GM18907 (cell line): Measurements from ENCODE around the gene ATP8A2.

ENCODE experiments used
- ATAC-seq: cut with Tn5 transposase; IDR thresholded peaks from one replicate; pipeline ENCODE4 v1.9.1; 2021; ENCODE audit warnings: mild to moderate bottlenecking, moderate library complexity; ENCODE audit not compliant: unreplicated experiment

Gene ATP8A2

DNA sequence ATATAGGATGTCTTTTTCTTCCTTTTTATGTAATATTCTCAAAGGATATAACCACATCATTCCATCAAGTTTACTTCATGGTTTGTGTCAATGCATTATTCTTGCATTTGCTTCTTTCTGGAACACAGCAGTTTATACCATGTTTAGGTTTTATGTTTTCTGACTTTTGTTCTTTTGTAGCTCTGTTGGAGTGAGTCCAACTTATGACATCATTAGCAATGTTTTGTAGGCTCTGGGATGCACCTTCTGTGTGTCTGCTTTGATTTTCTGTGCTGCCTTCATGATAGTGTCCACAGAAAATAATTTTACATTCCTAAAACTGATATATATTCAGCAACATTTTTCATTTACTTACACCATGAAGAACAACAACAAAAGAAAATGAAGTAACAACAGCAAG, 611.1 kb downstream of the ATP8A2 start:
- ATAC-seq = no peak

- ATAC-seq = no peak
These were observed 616.2 kb downstream of the ATP8A2 start for GRCh38 chr13:25987987-25988386.

DNA sequence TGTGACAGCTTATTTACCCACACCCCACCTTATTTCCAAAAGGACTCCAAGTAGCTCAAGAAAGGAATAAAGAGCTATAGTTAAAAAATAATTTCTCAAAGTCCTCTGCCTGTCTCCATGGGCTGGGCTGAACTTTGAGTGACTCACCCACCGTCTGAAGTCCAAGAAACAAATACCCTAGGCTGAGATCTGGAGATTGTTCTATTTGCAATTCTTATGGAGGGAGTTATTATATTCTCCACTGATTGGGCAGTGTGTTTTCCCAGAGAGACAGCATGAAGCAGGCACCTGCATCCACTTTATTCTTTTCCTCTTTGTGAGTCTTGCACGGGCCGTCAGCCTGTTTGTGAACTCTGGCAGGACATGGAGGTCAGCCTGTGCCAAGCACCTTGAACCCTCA, 616.9 kb downstream of the ATP8A2 start:
- ATAC-seq = no peak

DNA sequence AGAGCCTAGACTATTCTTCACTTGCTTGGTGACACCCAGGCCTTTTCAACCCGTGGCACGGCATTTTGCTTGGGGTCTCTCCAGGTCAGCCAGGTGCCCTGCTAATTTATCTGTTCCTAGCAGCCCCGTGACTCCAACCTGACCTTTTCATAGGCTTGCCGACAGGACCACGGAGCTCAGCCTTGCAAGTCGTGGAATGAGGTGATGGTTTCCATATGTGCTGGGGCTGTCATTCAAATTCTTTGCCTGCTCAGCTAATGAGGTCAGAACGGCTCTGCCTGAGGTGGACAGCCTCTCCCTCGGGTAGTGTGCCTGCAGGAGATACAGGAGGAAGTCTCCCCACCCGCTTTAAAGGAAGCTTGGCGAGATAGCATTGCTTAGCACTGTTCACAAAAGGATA, 619.0 kb downstream of the ATP8A2 start:
- ATAC-seq = no peak

DNA sequence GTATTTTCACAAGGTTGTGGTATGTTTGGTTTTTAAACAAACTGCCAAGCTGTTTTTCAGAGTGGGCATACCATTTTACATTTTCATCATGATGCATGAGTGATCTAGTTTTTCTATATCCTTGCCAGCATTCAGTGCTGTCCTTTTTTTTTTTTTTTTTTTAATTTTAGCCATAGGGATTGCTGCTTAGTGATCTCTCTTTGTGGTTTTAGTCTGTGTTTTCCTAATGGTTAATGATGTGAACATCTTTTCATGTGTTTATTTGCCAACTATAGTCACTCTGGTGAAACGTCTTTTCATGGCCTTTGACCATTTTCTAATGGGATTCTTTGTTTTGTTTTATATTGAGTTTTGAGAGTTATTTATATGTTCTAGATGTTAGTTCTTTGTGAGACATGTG, 620.3 kb downstream of the ATP8A2 start:
- no peak for ATAC-seq

DNA sequence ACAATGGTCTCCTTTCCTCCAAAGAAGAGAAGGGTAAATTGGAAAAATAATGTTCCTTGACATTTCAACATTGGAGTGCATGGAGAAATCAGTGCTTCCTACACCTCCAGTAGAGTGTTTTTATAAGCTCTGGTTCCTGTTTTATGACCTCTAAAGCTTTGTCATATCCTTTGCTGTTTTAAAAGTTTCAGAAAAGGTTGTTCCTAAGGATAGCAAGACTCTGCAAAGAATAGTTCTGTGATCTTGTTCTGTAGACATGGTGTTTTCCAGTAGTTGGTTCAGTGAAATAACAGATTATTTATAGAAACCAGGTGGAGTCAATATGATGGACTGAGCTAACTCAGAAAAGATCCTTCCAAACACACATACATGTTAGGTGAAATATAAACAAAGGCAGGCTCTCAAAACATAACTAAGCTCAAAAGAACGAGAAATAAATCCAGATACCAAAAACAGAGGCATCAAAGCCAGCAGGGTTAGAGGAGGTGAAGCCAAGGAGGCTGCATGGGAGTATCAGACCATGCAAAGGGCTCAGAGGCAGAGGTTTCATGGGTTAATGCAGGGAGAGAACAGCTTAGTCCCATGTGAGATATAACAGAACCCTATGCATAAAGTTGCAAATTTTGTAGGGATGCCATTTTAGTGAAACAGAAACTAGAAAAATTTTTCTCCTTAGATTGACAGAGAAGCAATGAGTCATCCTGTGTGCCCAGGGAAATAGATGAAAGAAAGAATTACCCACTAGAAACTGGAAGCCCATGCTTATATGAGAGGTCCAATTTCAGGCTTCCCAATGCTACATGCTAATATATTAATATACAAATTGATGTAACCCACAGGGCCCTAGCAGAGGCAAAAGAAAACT, 635.7 kb downstream of the ATP8A2 start:
- ATAC-seq = no peak

DNA sequence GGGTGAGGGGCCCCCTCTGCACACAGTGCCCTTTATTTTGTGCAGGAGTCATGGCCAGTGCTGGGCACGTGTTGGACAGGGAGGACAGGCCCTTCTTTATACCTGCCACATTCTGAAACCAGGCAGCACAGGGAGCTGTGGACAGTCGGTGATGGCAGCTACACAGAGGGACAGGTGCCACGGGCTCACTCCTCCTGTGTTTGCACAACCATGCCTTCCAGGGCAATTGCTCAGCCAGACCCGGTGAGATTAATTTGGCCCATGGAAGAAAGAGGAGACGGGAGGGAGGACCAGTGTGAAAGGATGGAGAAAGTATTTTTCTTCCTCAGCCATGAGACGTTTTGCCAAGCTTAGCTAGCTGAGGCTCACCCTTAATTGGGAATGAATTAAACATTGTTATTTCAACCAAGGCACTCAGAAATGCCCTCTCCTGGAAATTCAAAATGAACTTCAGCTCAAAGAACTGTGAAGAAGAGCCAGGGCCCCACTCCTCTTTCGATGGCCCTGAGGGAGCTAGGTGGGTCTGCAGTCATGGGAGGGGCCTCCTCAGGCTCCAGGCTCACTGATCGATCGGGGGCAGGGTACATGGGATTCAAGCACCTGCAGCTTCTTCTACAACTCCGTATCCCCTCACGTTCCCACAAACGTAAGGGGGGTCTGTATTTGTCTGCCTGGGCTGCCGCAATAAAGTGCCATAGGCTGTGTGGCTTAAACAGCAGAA, 638.9 kb downstream of the ATP8A2 start:
- ATAC-seq = no peak

DNA sequence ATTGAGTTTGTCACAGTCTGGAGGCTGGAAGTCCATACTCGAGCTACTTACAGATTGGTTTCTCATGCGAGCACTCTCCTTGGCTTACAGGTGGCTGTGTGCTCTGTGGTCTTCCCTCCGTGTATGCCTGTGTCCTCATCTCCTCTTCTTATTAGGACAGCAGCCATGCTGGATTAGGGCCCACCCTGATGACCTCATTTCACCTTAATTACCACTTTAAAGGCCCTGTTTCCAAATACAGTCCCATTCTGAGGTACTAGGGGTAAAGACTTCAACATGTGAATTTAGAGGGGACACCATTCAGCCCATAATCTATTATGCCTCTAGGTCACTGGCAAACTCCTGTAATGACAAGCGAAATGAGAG, 639.4 kb downstream of the ATP8A2 start:
- no peak for ATAC-seq

GRCh38 chr13:26011996-26012821, 640.4 kb downstream of the ATP8A2 start:
- no peak for ATAC-seq

DNA sequence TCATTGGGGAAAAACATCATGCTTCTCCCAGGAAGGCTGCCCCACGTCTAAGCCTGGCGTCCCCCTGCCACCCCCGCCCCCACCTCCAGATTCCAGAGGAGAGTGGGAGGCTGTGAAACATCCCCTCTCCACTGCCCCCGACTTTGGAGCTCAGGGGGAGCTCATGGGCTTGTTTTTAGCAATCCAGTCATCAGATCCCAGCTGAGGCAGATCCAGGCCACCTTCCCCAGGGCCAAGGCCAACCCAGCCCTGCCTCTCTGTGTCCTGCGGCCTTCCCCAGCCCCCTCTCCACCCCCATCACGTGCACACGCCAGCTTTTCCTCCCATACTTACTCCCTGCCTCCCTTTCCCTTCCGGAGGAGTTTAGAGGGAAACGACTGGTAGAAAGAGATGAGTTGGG, 641.2 kb downstream of the ATP8A2 start:
- ATAC-seq = no peak

DNA sequence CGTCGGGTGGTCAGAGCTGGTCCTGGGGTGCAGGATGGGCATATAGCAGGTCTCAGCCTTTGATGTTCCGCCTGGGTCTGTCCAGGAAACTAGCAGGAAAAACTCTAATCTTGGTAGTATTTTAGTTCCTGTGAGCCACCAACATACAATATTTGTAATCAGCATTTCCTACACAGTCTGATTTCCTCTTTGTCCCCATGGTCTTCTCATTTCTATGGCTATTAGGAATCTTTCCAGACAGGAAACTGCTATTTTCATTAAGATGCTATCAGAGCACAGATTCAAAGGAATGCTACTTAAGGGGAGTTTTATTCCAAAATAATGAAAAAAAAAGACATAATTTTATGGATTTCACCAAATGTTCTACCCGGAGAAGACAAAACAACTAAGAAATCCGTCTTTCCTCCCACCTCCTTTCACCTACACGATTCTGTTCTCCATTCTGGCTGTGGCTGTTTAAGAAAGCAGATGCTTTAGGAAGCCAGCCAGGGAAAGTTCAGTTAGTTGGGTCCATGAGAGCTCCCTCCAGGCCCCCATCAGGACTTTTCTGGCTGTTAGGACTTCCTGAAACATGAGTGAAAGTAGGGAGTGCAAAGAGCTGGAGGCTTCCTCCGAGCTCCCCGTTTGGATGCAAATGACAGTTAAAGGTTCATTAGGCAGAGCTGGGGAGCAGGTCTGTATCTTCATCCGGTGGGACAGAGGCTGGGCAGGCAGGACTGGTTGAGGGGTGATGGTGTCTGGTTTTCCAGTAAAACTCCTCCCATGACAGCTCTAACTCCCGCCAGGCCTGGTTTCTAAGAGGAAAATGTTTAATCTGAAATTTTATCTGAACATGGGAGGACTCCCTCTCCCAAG, 643.7 kb downstream of the ATP8A2 start:
- ATAC-seq = no peak

- no peak for ATAC-seq
These were observed 644.4 kb downstream of the ATP8A2 start for GRCh38 chr13:26016189-26016588.

DNA sequence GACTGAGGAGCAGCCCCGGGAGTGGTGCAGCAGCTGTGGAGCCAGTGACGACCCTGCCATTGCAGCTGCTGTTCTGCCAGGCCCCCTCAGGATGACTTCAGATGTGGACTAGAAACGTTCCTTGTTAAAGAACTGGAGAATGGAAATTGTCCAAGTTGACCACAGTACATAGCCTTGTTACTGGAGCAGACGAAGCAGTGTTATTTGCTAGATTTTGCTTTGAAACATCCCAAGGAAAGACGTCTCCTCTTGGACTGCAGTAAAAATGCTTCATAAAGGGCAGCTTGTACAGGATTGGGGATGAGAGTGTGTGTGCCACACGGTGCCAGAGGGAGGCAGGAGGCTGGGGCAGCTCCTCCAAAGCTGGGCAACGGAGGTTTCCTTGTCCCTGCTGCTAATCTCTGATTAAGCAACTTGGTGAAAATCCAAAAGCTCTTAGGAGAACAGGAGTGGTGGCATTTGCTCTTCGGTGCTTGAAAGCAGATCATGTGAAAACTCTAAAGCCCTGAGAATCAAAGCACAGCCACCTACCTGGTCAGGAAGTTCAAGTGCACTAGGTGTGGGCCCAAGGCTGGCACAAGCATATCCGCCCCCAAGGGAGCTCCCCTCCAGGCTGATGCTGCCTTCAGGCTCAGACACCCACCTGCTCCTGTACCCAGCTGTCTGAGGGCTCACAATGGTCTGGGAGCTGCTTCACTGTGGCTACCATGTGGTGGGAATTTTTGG, 645.6 kb downstream of the ATP8A2 start:
- ATAC-seq = no peak

GRCh38 chr13:26017932-26018665, 646.3 kb downstream of the ATP8A2 start:
- no peak for ATAC-seq

DNA sequence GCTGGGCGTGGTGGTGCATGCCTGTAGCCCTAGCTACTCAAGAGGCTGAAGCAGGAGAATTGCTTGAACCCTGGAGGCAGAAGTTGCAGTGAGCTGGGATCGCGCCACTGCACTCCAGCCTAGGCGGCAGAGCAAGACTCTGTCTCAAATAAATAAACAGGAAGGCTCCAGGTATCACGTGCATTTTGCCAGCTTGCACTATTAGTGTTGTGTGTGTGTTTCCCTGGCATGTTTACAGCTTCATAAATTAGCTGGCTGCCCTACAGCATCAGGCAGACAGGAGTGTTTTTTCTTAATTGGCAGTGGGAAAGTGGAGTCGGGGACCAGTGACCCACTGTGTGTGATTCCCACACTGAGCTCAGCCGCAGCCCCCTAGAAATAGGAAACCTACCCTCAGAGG, 647.5 kb downstream of the ATP8A2 start:
- no peak for ATAC-seq

DNA sequence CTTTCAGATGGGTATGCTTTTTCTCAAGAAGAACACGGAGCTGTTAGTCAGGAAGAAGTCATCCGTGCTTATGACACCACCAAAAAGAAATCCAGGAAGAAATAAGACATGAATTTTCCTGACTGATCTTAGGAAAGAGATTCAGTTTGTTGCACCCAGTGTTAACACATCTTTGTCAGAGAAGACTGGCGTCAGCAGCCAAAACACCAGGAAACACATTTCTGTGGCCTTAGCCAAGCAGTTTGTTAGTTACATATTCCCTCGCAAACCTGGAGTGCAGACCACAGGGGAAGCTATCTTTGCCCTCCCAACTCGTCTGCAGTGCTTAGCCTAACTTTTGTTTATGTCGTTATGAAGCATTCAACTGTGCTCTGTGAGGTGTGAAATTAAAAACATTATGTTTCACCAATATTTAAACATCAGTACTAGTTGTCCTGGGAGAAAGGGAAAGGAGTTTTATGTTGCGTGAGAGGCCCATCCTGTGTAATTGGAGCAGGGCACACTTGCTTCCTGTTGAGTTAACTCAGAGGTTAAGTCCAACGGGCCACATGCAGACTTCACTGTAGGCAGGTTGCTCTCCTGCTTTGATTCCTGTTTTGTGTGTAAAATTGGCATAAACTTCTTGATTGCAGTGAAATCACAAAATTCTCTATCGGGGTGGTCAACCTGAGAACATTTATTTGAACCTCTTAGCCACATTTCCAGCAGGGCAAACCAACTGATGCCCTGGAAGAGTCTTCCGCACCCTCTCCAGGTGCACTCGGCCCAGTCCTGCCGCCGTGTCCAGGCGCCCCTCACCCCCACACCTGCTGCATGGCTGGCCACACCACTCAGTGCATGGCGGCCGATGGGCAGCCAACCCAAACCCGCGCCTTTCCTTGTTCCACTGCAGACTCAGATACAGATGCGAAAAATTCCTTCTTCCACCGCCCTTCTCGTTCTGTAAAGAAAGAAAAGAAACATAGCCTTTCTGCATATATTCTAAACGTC, 648.4 kb downstream of the ATP8A2 start:
- no peak for ATAC-seq

- no peak for ATAC-seq
These were observed 649.1 kb downstream of the ATP8A2 start for GRCh38 chr13:26020891-26021290.

- no peak for ATAC-seq
These were observed 649.7 kb downstream of the ATP8A2 start for GRCh38 chr13:26021516-26021915.
